Neural cell (in vitro differentiated cells): ENCODE data around the gene RHEX. TPM values are rescaled to one million over a fixed set of nuclear protein-coding genes. Genes with fewer than 3 reads are reported as not detected.

Experiments used
- H2AFZ ChIP-seq: fragments of 200-600, 300-800 bp; sonication (generic), shearing (Covaris generic); 2 replicates; pipeline ENCODE4 v1.6.0; 2014; ENCODE audit warnings: low read depth, mild to moderate bottlenecking, antibody characterized with exemption, low read length, moderate library complexity
- H3F3A ChIP-seq: fragments of 200-600 bp; shearing (Covaris generic); 2 replicates; pipeline ENCODE4 v1.6.1; 2016; ENCODE audit warnings: mild to moderate bottlenecking, moderate library complexity, mixed read lengths, antibody characterized with exemption, low read length; ENCODE audit not compliant: insufficient read depth, poor library complexity, severe bottlenecking
- H3K27ac ChIP-seq: fragments of 200-600, 300-800 bp; sonication (generic), shearing (Covaris generic); 2 replicates; pipeline ENCODE4 v1.5.1; 2014; ENCODE audit warnings: mild to moderate bottlenecking, low read length, moderate library complexity
- H3K27me3 ChIP-seq: fragments of 300-800, 200-600 bp; sonication (generic), shearing (Covaris generic); 2 replicates; pipeline ENCODE4 v1.6.0; 2014; ENCODE audit warnings: mild to moderate bottlenecking, low read depth, low read length, moderate library complexity; ENCODE audit not compliant: insufficient read depth
- H3K36me3 ChIP-seq: fragments of 300-800, 200-600 bp; sonication (generic), shearing (Covaris generic); 2 replicates; pipeline ENCODE4 v1.5.1; 2014; ENCODE audit warnings: mild to moderate bottlenecking, antibody characterized with exemption, low read length, moderate library complexity; ENCODE audit not compliant: insufficient read depth
- H3K4me2 ChIP-seq: fragments of 300-800, 200-600 bp; sonication (generic), shearing (Covaris generic); 2 replicates; pipeline ENCODE4 v1.6.0; 2014; ENCODE audit warnings: mild to moderate bottlenecking, low read length
- H3K4me3 ChIP-seq: fragments of 300-800, 200-600 bp; sonication (generic), shearing (Covaris generic); 2 replicates; pipeline ENCODE4 v1.5.1; 2014; ENCODE audit warnings: mild to moderate bottlenecking, low read length, moderate library complexity
- H3K79me2 ChIP-seq: fragments of 200-600 bp; shearing (Covaris generic); replicated peaks from 2 replicates; pipeline ENCODE4 v1.6.0; 2014; ENCODE audit warnings: mild to moderate bottlenecking, low read length, moderate library complexity; ENCODE audit not compliant: insufficient read depth
- H3K9ac ChIP-seq: fragments of 300-800, 200-600 bp; sonication (generic), shearing (Covaris generic); 2 replicates; pipeline ENCODE4 v1.6.1; 2016; ENCODE audit warnings: mild to moderate bottlenecking, low read length, mixed read lengths
- H3K9me2 ChIP-seq: fragments of 200-600 bp; shearing (Covaris generic); 2 replicates; pipeline ENCODE4 v1.6.1; 2016; ENCODE audit warnings: mild to moderate bottlenecking, low read length, mixed read lengths; ENCODE audit not compliant: insufficient read depth
- H3K9me3 ChIP-seq: fragments of 200-600, 300-800 bp; sonication (generic), shearing (Covaris generic); 2 replicates; pipeline ENCODE4 v1.6.1; 2016; ENCODE audit warnings: mild to moderate bottlenecking, mixed run types, low read length, moderate library complexity, mixed read lengths
- H4K20me1 ChIP-seq: fragments of 200-600 bp; shearing (Covaris generic); 2 replicates; pipeline ENCODE4 v1.6.1; 2016; ENCODE audit warnings: mild to moderate bottlenecking, mixed run types; ENCODE audit not compliant: insufficient read depth
- CTCF ChIP-seq: fragments of 450-650 bp; IDR thresholded peaks from 2 replicates; pipeline ENCODE4 v1.5.1; 2014; ENCODE audit warnings: antibody characterized with exemption, mild to moderate bottlenecking, moderate library complexity; ENCODE audit not compliant: poor library complexity, severe bottlenecking
- EP300 ChIP-seq: fragments of 450-650 bp; conservative IDR thresholded peaks from 2 replicates; pipeline ENCODE4 v1.6.1; 2014; ENCODE audit warnings: antibody characterized with exemption, mild to moderate bottlenecking, moderate library complexity; ENCODE audit not compliant: poor library complexity, severe bottlenecking
- EZH2 ChIP-seq: fragments of 200-600, 300-800 bp; shearing (Covaris generic), sonication (generic); IDR thresholded peaks from 2 replicates; pipeline ENCODE4 v1.6.1; 2014; ENCODE audit warnings: antibody characterized with exemption, low read length, borderline replicate concordance, mild to moderate bottlenecking; ENCODE audit not compliant: insufficient read depth, poor library complexity, severe bottlenecking
- MXI1 ChIP-seq: fragments of 450-650 bp; conservative IDR thresholded peaks from 2 replicates; pipeline ENCODE4 v1.6.1; 2014; ENCODE audit warnings: antibody characterized with exemption, mild to moderate bottlenecking; ENCODE audit not compliant: poor library complexity, severe bottlenecking
- POLR2AphosphoS5 ChIP-seq: IDR thresholded peaks from 2 replicates; pipeline ENCODE4 v1.6.1; 2012
- RAD21 ChIP-seq: fragments of 450-650 bp; conservative IDR thresholded peaks from 2 replicates; pipeline ENCODE4 v1.6.1; 2014; ENCODE audit warnings: antibody characterized with exemption, mild to moderate bottlenecking, moderate library complexity
- REST ChIP-seq: IDR thresholded peaks from 2 replicates; pipeline ENCODE4 v1.6.1; 2012; ENCODE audit warnings: borderline replicate concordance
- SMC3 ChIP-seq: fragments of 450-650 bp; conservative IDR thresholded peaks from 2 replicates; pipeline ENCODE4 v1.6.1; 2014; ENCODE audit warnings: antibody characterized with exemption, mild to moderate bottlenecking, moderate library complexity; ENCODE audit not compliant: poor library complexity
- TAF1 ChIP-seq: IDR thresholded peaks from 2 replicates; pipeline ENCODE4 v1.6.1; 2012; ENCODE audit warnings: low read depth
- polyA plus RNA-seq: library from polyadenylated mRNA; depleted of rRNA; stranded (reverse); fragments of >200 nt; gene quantifications from 2 replicates; pipeline ENCODE4 v1.2.3, GENCODE V29; 2014

The RHEX gene
- polyA plus RNA-seq, 1 donor from 2014 or later = not detected

- Histone ChIP-seq H3K79me2 (no peaks in the 10 kb centered on the region), H3K36me3 (no peaks in the 10 kb centered on the region), H3K9ac (no peak overlapping the region), H3F3A (no peaks in the 10 kb centered on the region), H4K20me1 (no peaks in the 10 kb centered on the region), H2AFZ (no peak overlapping the region), H3K27ac (no peak overlapping the region), H3K4me3 (no peak overlapping the region), H3K4me2 (no peak overlapping the region), H3K9me2 (no peaks in the 10 kb centered on the region), H3K9me3 (no peaks in the 10 kb centered on the region), H3K27me3 (no peaks in the 10 kb centered on the region)
- TF ChIP-seq RAD21 = no peak
- no peak for TF ChIP-seq CTCF
- no peak for TF ChIP-seq REST
- no peak for TF ChIP-seq EP300
- TF ChIP-seq MXI1 = no peak
- no peak for TF ChIP-seq EZH2
- TF ChIP-seq TAF1 = no peak
- no peak for TF ChIP-seq SMC3
- no peak for TF ChIP-seq POLR2AphosphoS5
Observed at GRCh38 chr1:206066479-206067171, 13.7 kb downstream of the RHEX start.

DNA sequence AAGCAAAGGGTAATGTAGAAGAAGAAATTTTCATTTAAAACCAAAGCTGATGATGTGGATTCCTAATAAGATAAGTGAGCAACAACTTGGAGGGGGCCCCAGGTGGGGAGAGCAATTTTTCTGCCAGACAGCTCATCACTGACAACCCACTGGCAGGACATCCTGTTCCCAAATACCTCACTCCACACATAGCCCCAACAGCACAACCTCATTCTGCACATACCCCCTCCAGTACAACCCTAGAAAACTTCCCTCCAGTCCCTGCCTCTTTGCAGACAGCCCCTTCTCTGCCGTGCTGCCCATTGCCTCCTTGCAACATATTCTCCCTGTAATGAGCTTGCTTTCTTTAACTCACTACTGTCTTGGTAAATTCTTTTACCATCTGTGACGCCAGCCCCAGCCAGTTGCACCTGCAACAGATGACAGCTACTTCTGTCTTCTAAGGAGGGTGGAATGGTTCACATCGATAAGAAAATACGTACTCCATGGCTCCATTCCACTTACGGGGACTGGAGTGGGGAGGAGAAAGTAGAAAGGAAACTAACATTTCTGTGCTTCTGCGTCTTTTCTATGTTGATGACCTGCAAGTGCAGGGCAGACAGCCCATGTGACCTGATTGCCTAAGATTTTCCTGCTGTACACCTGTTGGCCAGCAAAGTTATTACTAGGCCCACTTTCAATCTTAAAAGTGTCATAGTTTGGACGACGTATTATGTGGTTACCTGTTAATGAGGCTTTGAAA, 14.7 kb downstream of the RHEX start:
- no peaks in the 10 kb centered on the region for H3K79me2 ChIP-seq
- H4K20me1 ChIP-seq = no peaks in the 10 kb centered on the region
- H3K36me3 ChIP-seq = no peaks in the 10 kb centered on the region
- H3K4me2 ChIP-seq = no peak overlapping the region
- no peaks in the 10 kb centered on the region for H3K27me3 ChIP-seq
- TF ChIP-seq SMC3 = no peak
- TF ChIP-seq CTCF = no peak
- TF ChIP-seq TAF1 = no peak
- no peaks in the 10 kb centered on the region for H3K9me2 ChIP-seq
- H2AFZ ChIP-seq = no peak overlapping the region
- H3K27ac ChIP-seq = no peak overlapping the region
- no peaks in the 10 kb centered on the region for H3K9me3 ChIP-seq
- no peak overlapping the region for H3K9ac ChIP-seq
- H3F3A ChIP-seq = no peaks in the 10 kb centered on the region
- no peak overlapping the region for H3K4me3 ChIP-seq
